GM19324 (cell line): ENCODE data around the gene AFAP1L2.
"Not testable (repeated sequence)": the region's sequence is repeated elsewhere in the genome, so short reads cannot be mapped to it uniquely, and the experiment has no call there.

Source experiments
- ATAC-seq: cut with Tn5 transposase; IDR thresholded peaks from one replicate; pipeline ENCODE4 v1.9.1; 2021; ENCODE audit warnings: mild to moderate bottlenecking, moderate library complexity; ENCODE audit not compliant: unreplicated experiment, low FRiP score

The AFAP1L2 gene

GRCh38 chr10:114342976-114343375 lies 61.3 kb downstream of the AFAP1L2 start:
- ATAC-seq, result no peak

GRCh38 chr10:114340816-114341215 lies 63.5 kb downstream of the AFAP1L2 start:
- no peak for ATAC-seq

- ATAC-seq, result no peak
Measured at GRCh38 chr10:114337510-114338462, 66.5 kb downstream of the AFAP1L2 start.

- ATAC-seq, result no peak
Measured at GRCh38 chr10:114336823-114337509, 67.3 kb downstream of the AFAP1L2 start.

GRCh38 chr10:114335614-114336013 lies 68.7 kb downstream of the AFAP1L2 start:
- ATAC-seq, result no peak

GRCh38 chr10:114334301-114334700 lies 70.0 kb downstream of the AFAP1L2 start:
- no peak for ATAC-seq

GRCh38 chr10:114333441-114333840 lies 70.9 kb downstream of the AFAP1L2 start:
- not testable (repeated sequence) for ATAC-seq

- no peak for ATAC-seq
Measured at GRCh38 chr10:114332301-114333192, 71.8 kb downstream of the AFAP1L2 start.

GRCh38 chr10:114329634-114330365 lies 74.5 kb downstream of the AFAP1L2 start:
- no peak for ATAC-seq

GRCh38 chr10:114328874-114329273 lies 75.4 kb downstream of the AFAP1L2 start:
- ATAC-seq, result no peak

- no peak for ATAC-seq
Measured at GRCh38 chr10:114328441-114328812, 75.9 kb downstream of the AFAP1L2 start.

GRCh38 chr10:114327537-114328440 lies 76.5 kb downstream of the AFAP1L2 start:
- ATAC-seq, result no peak

GRCh38 chr10:114326795-114327194 lies 77.5 kb downstream of the AFAP1L2 start:
- ATAC-seq, result no peak

- no peak for ATAC-seq
Measured at GRCh38 chr10:114323023-114323422, 81.3 kb downstream of the AFAP1L2 start.

- no peak for ATAC-seq
Measured at GRCh38 chr10:114322344-114322743, 82.0 kb downstream of the AFAP1L2 start.

GRCh38 chr10:114320249-114321116 lies 83.8 kb downstream of the AFAP1L2 start:
- no peak for ATAC-seq

GRCh38 chr10:114319406-114320248 lies 84.7 kb downstream of the AFAP1L2 start:
- no peak for ATAC-seq
